WI38 (cell line): Measurements from ENCODE around the gene MCOLN1.

Source experiments
- H3K4me3 ChIP-seq: 2 replicates; pipeline ENCODE4 v1.5.1; 2011; ENCODE audit warnings: low read depth, mild to moderate bottlenecking, control low read depth, low read length
- CTCF ChIP-seq: IDR thresholded peaks from 2 replicates; pipeline ENCODE4 v1.5.1; 2012; ENCODE audit warnings: low read depth, mild to moderate bottlenecking, control low read depth, low read length

MCOLN1 gene

GRCh38 chr19:7478843-7479227 is 43.6 kb upstream of the MCOLN1 start:
- TF ChIP-seq CTCF = no peak
- H3K4me3 ChIP-seq = no peak overlapping the region

DNA sequence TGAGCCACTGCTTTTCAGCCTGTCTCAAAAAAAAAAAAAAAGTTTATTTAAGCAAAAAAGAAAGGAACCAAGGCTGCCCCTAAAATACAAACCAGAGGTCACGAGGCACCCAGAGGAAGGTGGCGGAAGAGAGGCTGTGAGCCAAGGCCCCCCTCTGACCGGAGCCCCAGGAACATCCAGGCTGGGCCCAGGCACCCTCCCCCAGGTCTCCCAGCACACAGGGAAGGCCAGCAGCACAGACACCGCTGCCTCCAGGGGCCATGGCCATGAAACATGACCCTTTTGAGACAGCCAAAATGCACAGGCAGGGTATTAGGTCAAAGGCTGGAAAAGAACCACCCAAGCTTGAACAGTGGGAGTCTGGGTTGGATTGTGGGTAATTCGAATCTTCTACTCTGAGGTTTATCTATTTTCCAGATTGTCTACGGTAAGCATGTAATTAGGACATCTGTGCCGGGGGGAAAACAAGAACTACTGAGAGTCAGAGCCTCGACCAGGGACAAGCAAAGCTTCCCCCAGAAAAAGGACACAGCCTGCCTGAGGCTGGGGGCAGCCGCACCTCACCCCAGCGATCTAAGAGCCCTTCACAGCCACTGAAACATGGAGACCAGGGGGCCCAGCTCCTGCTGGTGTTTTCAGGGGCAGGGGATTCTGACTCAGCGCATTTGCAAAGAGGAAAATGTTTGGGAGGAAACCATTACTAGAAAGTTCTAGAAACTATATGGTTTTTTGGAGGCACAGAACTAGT is 42.0 kb upstream of the MCOLN1 start:
- no peak for TF ChIP-seq CTCF
- H3K4me3 ChIP-seq = no peak overlapping the region

GRCh38 chr19:7480970-7481255 is 41.5 kb upstream of the MCOLN1 start:
- no peak for TF ChIP-seq CTCF
- H3K4me3 ChIP-seq = no peak overlapping the region

DNA sequence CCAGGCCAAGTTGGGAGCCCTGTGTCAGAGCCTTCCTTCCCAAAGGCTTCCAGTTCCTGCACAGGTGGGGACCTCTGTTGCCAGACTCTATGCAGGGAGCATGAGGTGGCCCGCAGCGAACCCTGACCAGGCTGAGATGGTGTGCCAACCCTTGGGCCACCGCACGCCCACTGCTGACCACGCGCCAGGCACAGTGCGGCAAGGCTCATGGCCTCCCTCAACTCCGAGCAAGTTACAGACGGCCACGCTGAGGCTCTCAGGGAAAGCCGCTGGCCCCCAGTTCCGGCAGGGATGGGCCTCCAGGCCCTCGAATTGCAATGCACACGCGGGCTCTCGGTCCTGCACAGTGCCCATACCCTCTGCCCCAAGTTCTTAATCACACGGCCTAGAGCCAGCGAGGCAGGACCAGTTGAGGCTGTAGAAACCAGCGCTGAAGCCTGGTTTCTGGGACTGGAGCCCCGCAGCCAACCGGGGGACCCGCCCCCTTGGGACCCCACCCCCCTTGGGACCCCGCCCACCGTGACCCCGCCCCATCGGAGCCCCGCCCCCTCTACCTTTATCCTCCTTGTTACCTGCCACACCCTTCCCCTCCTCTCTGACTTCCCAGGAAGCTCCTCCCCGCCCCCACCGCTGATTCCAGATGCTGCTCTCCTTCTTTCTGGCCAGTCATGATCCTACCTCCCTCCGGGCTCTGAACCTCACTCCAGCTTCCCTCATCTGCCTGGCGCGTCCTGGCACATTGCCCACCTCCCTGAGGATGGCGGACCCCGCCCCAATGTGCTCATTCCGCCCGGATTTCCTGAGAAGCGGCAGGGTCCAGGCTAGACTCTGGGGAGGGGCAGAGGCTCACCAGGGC is 39.6 kb upstream of the MCOLN1 start:
- TF ChIP-seq CTCF = no peak
- no peak overlapping the region for H3K4me3 ChIP-seq

- H3K4me3 ChIP-seq = no peak overlapping the region
- no peak for TF ChIP-seq CTCF
These were observed 38.7 kb upstream of the MCOLN1 start for GRCh38 chr19:7483720-7484201.

DNA sequence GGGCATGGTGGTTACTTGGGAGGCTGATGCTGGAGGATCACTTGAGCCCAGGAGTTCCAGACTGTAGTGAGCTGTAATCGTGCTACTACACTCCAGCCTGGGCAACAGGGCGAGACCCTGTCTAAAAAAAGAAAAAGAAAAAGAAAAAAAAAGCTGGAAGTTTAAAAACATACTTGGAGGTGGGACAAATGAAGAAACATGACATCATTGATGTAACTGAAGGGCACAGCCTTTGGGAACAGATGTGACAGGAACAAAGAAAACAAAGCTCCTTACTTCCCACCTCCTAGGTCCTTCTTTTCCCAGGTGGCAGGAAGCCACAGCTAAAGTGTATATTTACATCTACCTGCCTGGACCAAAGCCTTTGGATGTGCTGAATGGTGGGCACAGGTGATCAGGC is 35.5 kb upstream of the MCOLN1 start:
- no peak for TF ChIP-seq CTCF
- no peak overlapping the region for H3K4me3 ChIP-seq

- no peak for TF ChIP-seq CTCF
- peak within 1 kb of the TSS; percentile 59 for H3K4me3 ChIP-seq
These were observed 33.6 kb upstream of the MCOLN1 start, which contains the start of gene PEX11G for GRCh38 chr19:7488736-7489353. PEX11G (minus strand) TSS chr19:7489035; CDS start chr19:7489010, 25 bp downstream.
